Neural cell (in vitro differentiated cells): Measurements from ENCODE around the gene ADD3.

Experiments
- CTCF ChIP-seq: fragments of 450-650 bp; IDR thresholded peaks from 2 replicates; pipeline ENCODE4 v1.5.1; 2014; ENCODE audit warnings: antibody characterized with exemption, mild to moderate bottlenecking, moderate library complexity; ENCODE audit not compliant: poor library complexity, severe bottlenecking
- EP300 ChIP-seq: fragments of 450-650 bp; conservative IDR thresholded peaks from 2 replicates; pipeline ENCODE4 v1.6.1; 2014; ENCODE audit warnings: antibody characterized with exemption, mild to moderate bottlenecking, moderate library complexity; ENCODE audit not compliant: poor library complexity, severe bottlenecking
- EZH2 ChIP-seq: fragments of 200-600, 300-800 bp; shearing (Covaris generic), sonication (generic); IDR thresholded peaks from 2 replicates; pipeline ENCODE4 v1.6.1; 2014; ENCODE audit warnings: antibody characterized with exemption, low read length, borderline replicate concordance, mild to moderate bottlenecking; ENCODE audit not compliant: insufficient read depth, poor library complexity, severe bottlenecking
- POLR2AphosphoS5 ChIP-seq: IDR thresholded peaks from 2 replicates; pipeline ENCODE4 v1.6.1; 2012
- RAD21 ChIP-seq: fragments of 450-650 bp; conservative IDR thresholded peaks from 2 replicates; pipeline ENCODE4 v1.6.1; 2014; ENCODE audit warnings: antibody characterized with exemption, mild to moderate bottlenecking, moderate library complexity
- REST ChIP-seq: IDR thresholded peaks from 2 replicates; pipeline ENCODE4 v1.6.1; 2012; ENCODE audit warnings: borderline replicate concordance
- SMC3 ChIP-seq: fragments of 450-650 bp; conservative IDR thresholded peaks from 2 replicates; pipeline ENCODE4 v1.6.1; 2014; ENCODE audit warnings: antibody characterized with exemption, mild to moderate bottlenecking, moderate library complexity; ENCODE audit not compliant: poor library complexity

- no peak for TF ChIP-seq POLR2AphosphoS5
- no peak for TF ChIP-seq CTCF
- no peak for TF ChIP-seq EP300
- no peak for TF ChIP-seq EZH2
- no peak for TF ChIP-seq RAD21
- no peak for TF ChIP-seq SMC3
- TF ChIP-seq REST = no peak
Observed at GRCh38 chr10:110008518-110009339, 945 bp downstream of the ADD3 start.
